ENCODE results near the gene VPS18. TPM values are rescaled to one million over a fixed set of nuclear protein-coding genes. Genes with fewer than 3 reads are reported as not detected.

VPS18 gene
- total and polyA plus RNA-seq, 2 donors (not counting 1 experiment from before 2014, with no cell fraction given) = 13.6 to 29.6 TPM

DNA sequence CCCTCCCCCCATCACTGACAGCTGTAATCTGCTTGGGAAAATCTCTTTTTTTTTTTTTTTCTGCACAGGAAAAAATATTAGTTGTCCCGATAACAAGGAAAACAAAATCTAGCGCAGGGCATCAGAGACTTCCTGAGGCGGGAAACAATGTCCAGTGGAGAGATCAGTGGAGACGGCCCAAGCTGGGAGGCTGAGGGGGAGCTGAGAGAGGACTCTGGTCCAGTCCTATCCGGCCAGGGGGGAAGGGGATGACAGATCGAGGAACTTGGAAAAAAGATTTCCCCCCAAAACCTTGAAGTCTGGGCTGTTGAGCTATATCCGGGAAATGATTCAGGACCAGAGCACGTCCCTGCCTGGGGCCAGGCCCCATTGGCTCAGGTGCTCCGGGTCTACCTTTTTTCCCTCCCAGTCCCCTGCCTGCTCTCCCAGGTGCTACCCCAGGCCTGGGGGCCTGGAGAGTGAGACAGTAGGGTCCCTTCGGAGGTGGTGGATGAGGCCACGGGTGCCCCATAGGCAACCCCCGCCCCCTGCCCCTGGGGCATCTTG, 20.9 kb downstream of the VPS18 start:
- H3K27me3 ChIP-seq (replicated peaks in 1 of 4; ENCODE audit: control extremely low read depth in 1 of 4, control insufficient read depth in 3 of 4, insufficient read depth in 4 of 4, low read length in 3 of 4) = no peaks in the 10 kb centered on the region
- Mint-ChIP-seq H3K27ac (no peak overlapping the region), H3K4me3 (no peak overlapping the region), H3K9me3 (ENCODE audit: insufficient read depth) (no peaks in the 10 kb centered on the region), H3K4me1 (no peaks in the 10 kb centered on the region), H3K27me3 (no peaks in the 10 kb centered on the region)
- ATAC-seq (ENCODE audit: low read depth) (no peak), DNase-seq (no peak)
- no peak overlapping the region for H3K4me2 ChIP-seq (replicated peaks; ENCODE audit: low read depth, low read length, poor library complexity, severe bottlenecking)
- H3K4me3 ChIP-seq (ENCODE audit: control extremely low read depth in 1 of 5, extremely low read depth in 1 of 5, insufficient read depth in 1 of 5, low read depth in 2 of 5, low read length in 4 of 5) = no peak overlapping the region
- ChIA-PET POLR2A (no interaction called here), CTCF (interaction anchor here (0.9 to 2.4 kb wide), 4 partner anchors 9 to 269 kb away, joined by 3 to 9 read pairs (median 5); no protein-coding TSS in a partner anchor)
- H3K79me2 ChIP-seq (ENCODE audit: control insufficient read depth, insufficient read depth, low read length) = no peaks in the 10 kb centered on the region
- 94% methylated on average over 12 of the region's 12 CpGs for WGBS (ENCODE audit: insufficient coverage)
- no peaks in the 10 kb centered on the region for H3K4me1 ChIP-seq (ENCODE audit: control insufficient read depth in 2 of 2, insufficient read depth in 2 of 2, low read length in 2 of 2)
- intact Hi-C loops (cut with micrococcal nuclease) = no loop called here
- H2AFZ ChIP-seq (ENCODE audit: insufficient read depth, low read depth, low read length, poor library complexity, severe bottlenecking) = no peak overlapping the region
- no peak overlapping the region for H3K27ac ChIP-seq (ENCODE audit: low read length in 2 of 2)
- no peaks in the 10 kb centered on the region for H3K9me3 ChIP-seq (ENCODE audit: control extremely low read depth in 1 of 3, control insufficient read depth in 2 of 3, insufficient read depth in 1 of 3, low read length in 2 of 3)
- H3K9ac ChIP-seq (ENCODE audit: low read length) = no peak overlapping the region
- no peaks in the 10 kb centered on the region for H3K36me3 ChIP-seq (replicated peaks in 1 of 2; ENCODE audit: control extremely low read depth in 1 of 2, control insufficient read depth in 1 of 2, extremely low read depth in 1 of 2, insufficient read depth in 2 of 2, low read length in 1 of 2)
- TF ChIP-seq, protein P1, sequence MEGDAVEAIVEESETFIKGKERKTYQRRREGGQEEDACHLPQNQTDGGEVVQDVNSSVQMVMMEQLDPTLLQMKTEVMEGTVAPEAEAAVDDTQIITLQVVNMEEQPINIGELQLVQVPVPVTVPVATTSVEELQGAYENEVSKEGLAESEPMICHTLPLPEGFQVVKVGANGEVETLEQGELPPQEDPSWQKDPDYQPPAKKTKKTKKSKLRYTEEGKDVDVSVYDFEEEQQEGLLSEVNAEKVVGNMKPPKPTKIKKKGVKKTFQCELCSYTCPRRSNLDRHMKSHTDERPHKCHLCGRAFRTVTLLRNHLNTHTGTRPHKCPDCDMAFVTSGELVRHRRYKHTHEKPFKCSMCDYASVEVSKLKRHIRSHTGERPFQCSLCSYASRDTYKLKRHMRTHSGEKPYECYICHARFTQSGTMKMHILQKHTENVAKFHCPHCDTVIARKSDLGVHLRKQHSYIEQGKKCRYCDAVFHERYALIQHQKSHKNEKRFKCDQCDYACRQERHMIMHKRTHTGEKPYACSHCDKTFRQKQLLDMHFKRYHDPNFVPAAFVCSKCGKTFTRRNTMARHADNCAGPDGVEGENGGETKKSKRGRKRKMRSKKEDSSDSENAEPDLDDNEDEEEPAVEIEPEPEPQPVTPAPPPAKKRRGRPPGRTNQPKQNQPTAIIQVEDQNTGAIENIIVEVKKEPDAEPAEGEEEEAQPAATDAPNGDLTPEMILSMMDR (IDR thresholded peaks at IDR 0.05) = no peak
- TF ChIP-seq EZH2 (IDR thresholded peaks at IDR 0.05; ENCODE audit: borderline replicate concordance, insufficient read depth, low read depth, low read length, poor library complexity, severe bottlenecking) = no peak
- H4K20me1 ChIP-seq (ENCODE audit: control insufficient read depth, insufficient read depth, low read length, poor library complexity, severe bottlenecking) = no peaks in the 10 kb centered on the region

DNA sequence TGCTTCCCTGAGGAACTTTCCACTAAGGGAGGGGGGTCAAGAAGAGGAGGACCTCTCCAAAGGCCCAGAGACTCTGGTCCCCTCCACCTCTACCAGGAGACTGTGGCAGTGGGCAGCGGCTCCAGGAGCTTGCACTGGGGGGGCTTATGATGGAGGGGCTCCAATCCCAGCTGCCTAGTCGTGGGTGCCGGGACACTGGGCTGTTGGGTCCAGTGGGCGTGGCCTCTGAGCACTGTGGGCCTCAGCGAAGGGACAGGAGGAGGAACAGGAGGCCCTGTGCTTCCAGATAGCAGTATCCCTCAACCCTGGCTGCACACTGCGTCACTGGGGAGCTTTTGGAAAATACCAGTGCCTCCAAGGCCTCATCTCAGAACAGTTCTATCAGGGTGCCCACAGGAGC, 21.4 kb downstream of the VPS18 start:
- no peak overlapping the region for H3K4me3 Mint-ChIP-seq
- Histone ChIP-seq H2AFZ (ENCODE audit: insufficient read depth, low read depth, low read length, poor library complexity, severe bottlenecking) (no peak overlapping the region), H3K79me2 (ENCODE audit: control insufficient read depth, insufficient read depth, low read length) (no peaks in the 10 kb centered on the region), H3K36me3 (replicated peaks in 1 of 2; ENCODE audit: control extremely low read depth in 1 of 2, control insufficient read depth in 1 of 2, extremely low read depth in 1 of 2, insufficient read depth in 2 of 2, low read length in 1 of 2) (no peaks in the 10 kb centered on the region), H3K4me3 (ENCODE audit: control extremely low read depth in 1 of 5, extremely low read depth in 1 of 5, insufficient read depth in 1 of 5, low read depth in 2 of 5, low read length in 4 of 5) (no peak overlapping the region), H3K27ac (ENCODE audit: low read length in 2 of 2) (no peak overlapping the region), H3K9me3 (ENCODE audit: control extremely low read depth in 1 of 3, control insufficient read depth in 2 of 3, insufficient read depth in 1 of 3, low read length in 2 of 3) (no peaks in the 10 kb centered on the region), H3K4me1 (ENCODE audit: control insufficient read depth in 2 of 2, insufficient read depth in 2 of 2, low read length in 2 of 2) (no peaks in the 10 kb centered on the region), H3K9ac (ENCODE audit: low read length) (no peak overlapping the region), H3K4me2 (replicated peaks; ENCODE audit: low read depth, low read length, poor library complexity, severe bottlenecking) (no peak overlapping the region), H3K27me3 (replicated peaks in 1 of 4; ENCODE audit: control extremely low read depth in 1 of 4, control insufficient read depth in 3 of 4, insufficient read depth in 4 of 4, low read length in 3 of 4) (no peaks in the 10 kb centered on the region), H4K20me1 (ENCODE audit: control insufficient read depth, insufficient read depth, low read length, poor library complexity, severe bottlenecking) (no peaks in the 10 kb centered on the region)
- no peaks in the 10 kb centered on the region for H3K27me3 Mint-ChIP-seq
- ATAC-seq (ENCODE audit: low read depth) = no peak
- ChIA-PET CTCF (interaction anchor here (0.6 to 2.4 kb wide), 4 partner anchors 9 to 323 kb away, joined by 3 to 9 read pairs (median 5); no protein-coding TSS in a partner anchor), POLR2A (interaction anchor here (0.7 kb wide), 1 partner anchor 155 kb away, joined by 4 read pairs; no protein-coding TSS in a partner anchor)
- TF ChIP-seq, protein P1 (IDR thresholded peaks at IDR 0.05) = no peak
- TF ChIP-seq EZH2 (IDR thresholded peaks at IDR 0.05; ENCODE audit: borderline replicate concordance, insufficient read depth, low read depth, low read length, poor library complexity, severe bottlenecking) = no peak
- H3K27ac Mint-ChIP-seq = no peak overlapping the region
- intact Hi-C loops (cut with micrococcal nuclease) = no loop called here
- 77% methylated on average over 5 of the region's 6 CpGs for WGBS (ENCODE audit: insufficient coverage)
- H3K9me3 Mint-ChIP-seq (ENCODE audit: insufficient read depth) = no peaks in the 10 kb centered on the region
- DNase-seq = no peak
- no peaks in the 10 kb centered on the region for H3K4me1 Mint-ChIP-seq

Data from B cell (primary cell).